ENCODE data around the gene ARFGAP1.

Gene ARFGAP1

GRCh38 chr20:63330940-63331339 is 58.3 kb downstream of the ARFGAP1 start:
- Histone ChIP-seq H3K27me3 (ENCODE audit: insufficient read depth, low read length, poor library complexity, severe bottlenecking) (no peaks in the 10 kb centered on the region), H3K9me2 (replicated peaks; ENCODE audit: low read depth, low read length) (no peaks in the 10 kb centered on the region), H3K79me2 (ENCODE audit: insufficient read depth, low read length) (no peaks in the 10 kb centered on the region), H3F3A (ENCODE audit: low read depth) (no peaks in the 10 kb centered on the region), H3K4me2 (ENCODE audit: low read depth, low read length, poor library complexity, severe bottlenecking) (no peak overlapping the region), H3K4me1 (ENCODE audit: insufficient read depth, low read length, poor library complexity, severe bottlenecking) (peaks cover 11% of the 10 kb centered on the region), H3K9ac (ENCODE audit: low read depth, low read length, poor library complexity, severe bottlenecking) (no peak overlapping the region), H2AFZ (ENCODE audit: low read length) (no peak overlapping the region), H3K36me3 (ENCODE audit: insufficient read depth, low read length) (no peaks in the 10 kb centered on the region), H4K20me1 (ENCODE audit: insufficient read depth, low read length, poor library complexity, severe bottlenecking) (no peaks in the 10 kb centered on the region), H3K9me3 (ENCODE audit: insufficient read depth, low read depth, low read length) (no peaks in the 10 kb centered on the region; the same call in 1 of the 2 replicates), H3K4me3 (ENCODE audit: low read length, poor library complexity, severe bottlenecking) (no peak overlapping the region)
- TF ChIP-seq CTCF (conservative IDR thresholded peaks at IDR 0.05; ENCODE audit: low read length) (no peak), EZH2phosphoT487 (IDR thresholded peaks at IDR 0.05; ENCODE audit: borderline replicate concordance) (no peak)

GRCh38 chr20:63331741-63332400 is 59.3 kb downstream of the ARFGAP1 start:
- Histone ChIP-seq H3K79me2 (ENCODE audit: insufficient read depth, low read length) (no peaks in the 10 kb centered on the region), H2AFZ (ENCODE audit: low read length) (no peak overlapping the region), H3K4me3 (ENCODE audit: low read length, poor library complexity, severe bottlenecking) (no peak overlapping the region), H3K9me2 (replicated peaks; ENCODE audit: low read depth, low read length) (no peaks in the 10 kb centered on the region), H3K36me3 (ENCODE audit: insufficient read depth, low read length) (no peaks in the 10 kb centered on the region), H3K4me1 (ENCODE audit: insufficient read depth, low read length, poor library complexity, severe bottlenecking) (peaks cover 2% of the 10 kb centered on the region), H4K20me1 (ENCODE audit: insufficient read depth, low read length, poor library complexity, severe bottlenecking) (no peaks in the 10 kb centered on the region), H3K9me3 (ENCODE audit: insufficient read depth, low read depth, low read length) (no peaks in the 10 kb centered on the region; the same call in 1 of the 2 replicates), H3F3A (ENCODE audit: low read depth) (no peaks in the 10 kb centered on the region), H3K4me2 (ENCODE audit: low read depth, low read length, poor library complexity, severe bottlenecking) (no peak overlapping the region), H3K27me3 (ENCODE audit: insufficient read depth, low read length, poor library complexity, severe bottlenecking) (no peaks in the 10 kb centered on the region), H3K9ac (ENCODE audit: low read depth, low read length, poor library complexity, severe bottlenecking) (no peak overlapping the region)
- TF ChIP-seq EZH2phosphoT487 (IDR thresholded peaks at IDR 0.05; ENCODE audit: borderline replicate concordance) (no peak), CTCF (conservative IDR thresholded peaks at IDR 0.05; ENCODE audit: low read length) (no peak)

GRCh38 chr20:63332488-63333240 is 60.1 kb downstream of the ARFGAP1 start:
- no peaks in the 10 kb centered on the region; the same call in 1 of the 2 replicates for H3K9me3 ChIP-seq (ENCODE audit: insufficient read depth, low read depth, low read length)
- H4K20me1 ChIP-seq (ENCODE audit: insufficient read depth, low read length, poor library complexity, severe bottlenecking): no peaks in the 10 kb centered on the region
- H3K79me2 ChIP-seq (ENCODE audit: insufficient read depth, low read length): no peaks in the 10 kb centered on the region
- no peak overlapping the region for H3K9ac ChIP-seq (ENCODE audit: low read depth, low read length, poor library complexity, severe bottlenecking)
- H3K4me1 ChIP-seq (ENCODE audit: insufficient read depth, low read length, poor library complexity, severe bottlenecking): no peaks in the 10 kb centered on the region
- H3K4me2 ChIP-seq (ENCODE audit: low read depth, low read length, poor library complexity, severe bottlenecking): no peak overlapping the region
- no peak overlapping the region for H3K4me3 ChIP-seq (ENCODE audit: low read length, poor library complexity, severe bottlenecking)
- TF ChIP-seq CTCF (conservative IDR thresholded peaks at IDR 0.05; ENCODE audit: low read length) (no peak), EZH2phosphoT487 (IDR thresholded peaks at IDR 0.05; ENCODE audit: borderline replicate concordance) (no peak)
- no peaks in the 10 kb centered on the region for H3K27me3 ChIP-seq (ENCODE audit: insufficient read depth, low read length, poor library complexity, severe bottlenecking)
- H3K36me3 ChIP-seq (ENCODE audit: insufficient read depth, low read length): no peaks in the 10 kb centered on the region
- H3K9me2 ChIP-seq (replicated peaks; ENCODE audit: low read depth, low read length): no peaks in the 10 kb centered on the region
- no peaks in the 10 kb centered on the region for H3F3A ChIP-seq (ENCODE audit: low read depth)
- no peak overlapping the region for H2AFZ ChIP-seq (ENCODE audit: low read length)
